GF-D8 (cell line): ENCODE results near the gene GMDS.
A peak's percentile ranks its signal among the peaks of the same experiment; 100 is the strongest.
"Not testable (repeated sequence)": the region's sequence is repeated elsewhere in the genome, so short reads cannot be mapped to it uniquely, and the experiment has no call there.

Experiments
- DNase-seq: peaks from one replicate; lab custom pipeline; 2025; lab: John Stamatoyannopoulos, UW

The GMDS gene

GRCh38 chr6:1679688-1680068 is 565.7 kb downstream of the GMDS start:
- no peak for DNase-seq

DNA sequence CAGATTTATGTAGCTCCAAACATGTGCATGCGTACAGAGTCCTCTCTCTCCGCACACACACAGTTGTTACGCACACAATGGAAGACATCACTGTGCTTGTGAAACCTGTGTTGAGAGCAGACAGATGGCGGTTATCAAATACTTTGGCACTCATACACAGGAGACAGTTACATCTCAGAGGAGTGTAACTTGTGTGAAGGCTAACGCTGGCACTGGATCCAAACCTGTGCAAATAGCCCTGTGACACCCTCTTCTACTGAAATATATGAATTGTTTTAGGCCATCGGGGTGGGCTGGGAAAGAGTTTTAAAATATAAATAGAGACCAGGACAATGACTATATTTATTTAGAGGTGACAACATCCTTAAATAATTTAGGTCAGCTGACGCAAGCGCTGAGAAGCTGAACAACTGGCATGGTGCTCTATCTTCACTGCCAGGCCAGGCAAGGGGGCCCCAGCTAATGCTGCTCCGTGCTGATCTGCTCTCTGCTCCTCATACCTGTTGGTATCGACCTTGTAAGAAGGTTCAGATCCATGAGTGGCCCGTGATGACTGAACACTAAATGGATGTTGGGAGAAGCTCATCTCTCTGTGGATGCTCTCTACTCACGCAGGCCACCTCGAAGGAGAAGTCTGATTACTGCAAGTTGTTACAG is 566.2 kb downstream of the GMDS start:
- no peak for DNase-seq

DNA sequence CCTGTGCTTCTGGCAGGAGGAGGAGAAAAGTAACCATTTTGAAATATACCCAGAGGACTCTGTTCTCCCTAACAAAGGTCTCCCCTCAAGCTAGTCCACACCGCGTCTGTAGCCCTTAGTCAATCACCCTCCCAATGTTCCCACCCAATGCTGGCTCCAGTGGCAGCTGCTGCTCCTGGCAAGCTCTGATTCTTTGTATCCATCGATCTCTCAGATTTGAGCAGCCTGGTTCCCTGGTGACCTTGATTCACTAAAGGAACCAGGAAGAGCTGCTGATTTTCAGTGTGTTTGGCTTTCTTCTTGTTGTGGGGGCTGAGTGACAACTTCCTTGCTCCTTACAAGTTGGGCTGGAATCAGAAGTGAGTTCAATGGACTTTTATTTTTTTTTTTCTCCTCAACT is 567.2 kb downstream of the GMDS start:
- DNase-seq, result no peak

DNA sequence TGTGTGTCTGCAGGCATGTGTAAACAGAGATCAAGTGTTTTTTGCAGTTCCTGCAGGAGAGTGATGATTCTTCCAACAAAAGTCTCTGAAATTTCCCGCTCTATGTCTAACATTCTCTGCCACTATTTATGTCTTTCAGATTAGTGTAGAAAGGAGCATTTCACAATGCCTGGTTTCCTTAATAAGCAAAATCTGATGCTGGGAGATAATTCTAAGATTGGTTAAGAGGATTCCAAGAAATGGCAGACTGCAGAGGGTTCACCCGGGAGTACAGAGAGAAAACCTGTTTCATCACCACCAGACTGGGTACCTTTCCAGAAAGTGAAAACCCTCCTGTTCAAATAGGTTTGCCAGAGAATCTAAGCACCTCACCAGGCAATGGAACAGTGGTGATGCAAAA is 573.0 kb downstream of the GMDS start:
- peak; percentile 75 for DNase-seq

DNA sequence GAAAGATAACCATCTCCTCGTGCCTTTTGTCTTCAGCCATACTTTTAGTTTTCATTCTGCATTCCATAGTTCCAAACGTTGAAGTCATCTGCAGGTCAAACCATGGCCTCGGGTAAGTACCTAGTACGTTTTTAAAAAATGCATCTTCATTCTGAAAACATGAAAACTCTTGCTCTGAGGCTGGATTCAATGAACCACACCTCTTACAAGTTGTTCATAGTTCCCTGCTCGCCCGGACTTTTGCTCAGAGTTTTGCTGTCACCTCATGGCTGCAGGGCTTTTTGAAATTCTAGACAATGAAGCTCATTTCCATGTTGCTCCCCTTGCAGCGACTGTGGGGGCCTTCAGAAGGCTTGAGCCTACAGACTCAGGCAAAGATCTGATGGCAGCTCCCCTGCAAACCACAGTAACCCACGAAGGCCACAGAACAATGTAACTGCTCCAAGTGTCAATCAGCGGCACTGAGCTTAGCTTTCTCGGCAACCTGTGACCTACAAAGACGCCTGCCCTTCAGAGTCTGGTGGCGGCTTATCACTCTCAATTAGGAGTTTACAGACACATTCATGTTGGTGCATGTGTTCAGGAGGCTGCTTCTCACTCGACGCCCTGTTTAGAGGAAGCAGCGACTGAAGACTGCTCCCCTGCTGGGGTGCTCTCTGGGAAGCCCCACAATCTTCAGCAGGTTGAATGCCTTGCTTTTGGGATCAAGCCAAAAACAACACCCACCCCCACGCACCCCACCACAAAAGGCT is 574.5 kb downstream of the GMDS start:
- peak; percentile 22 for DNase-seq

DNA sequence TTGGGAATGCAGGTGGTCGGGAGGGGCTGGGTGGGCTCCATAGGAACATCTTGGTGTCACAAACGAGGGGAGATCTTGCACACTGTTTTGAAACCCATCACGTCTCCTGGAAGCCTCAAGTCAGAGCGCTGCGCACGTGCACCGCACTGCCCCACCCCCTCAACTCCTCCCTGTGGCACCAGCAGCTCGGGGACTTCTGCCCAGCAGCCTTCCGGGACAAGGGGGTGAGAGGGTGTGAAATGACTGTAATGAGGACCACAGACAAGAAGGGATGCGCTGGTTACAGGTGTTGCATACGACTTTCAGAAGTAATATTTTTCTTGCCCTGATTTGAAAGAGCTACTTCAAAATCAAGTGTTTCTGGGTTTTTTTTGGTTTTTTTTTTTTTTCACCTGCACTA is 575.4 kb downstream of the GMDS start:
- no peak for DNase-seq

DNA sequence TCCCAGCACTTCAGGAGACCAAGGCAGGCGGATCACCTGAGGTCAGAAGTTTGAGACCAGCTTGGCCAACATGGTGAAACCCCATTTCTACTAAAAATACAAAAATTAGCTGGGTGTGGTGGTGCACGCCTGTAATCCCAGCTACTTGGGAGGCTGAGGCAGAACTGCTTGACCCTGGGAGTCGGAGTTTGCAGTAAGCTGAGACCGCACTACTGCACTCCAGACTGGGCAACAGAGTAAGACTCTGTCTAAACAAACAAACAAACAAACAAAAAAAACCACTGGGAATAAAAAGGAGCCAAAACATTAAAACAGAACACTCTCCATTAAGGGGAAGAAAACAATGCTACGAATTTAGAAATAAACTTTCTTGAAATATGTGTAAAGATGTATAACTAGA is 576.9 kb downstream of the GMDS start:
- not testable (repeated sequence) for DNase-seq

GRCh38 chr6:1667805-1668175 is 577.6 kb downstream of the GMDS start:
- no peak for DNase-seq

GRCh38 chr6:1667012-1667804 is 578.2 kb downstream of the GMDS start:
- no peak for DNase-seq

DNA sequence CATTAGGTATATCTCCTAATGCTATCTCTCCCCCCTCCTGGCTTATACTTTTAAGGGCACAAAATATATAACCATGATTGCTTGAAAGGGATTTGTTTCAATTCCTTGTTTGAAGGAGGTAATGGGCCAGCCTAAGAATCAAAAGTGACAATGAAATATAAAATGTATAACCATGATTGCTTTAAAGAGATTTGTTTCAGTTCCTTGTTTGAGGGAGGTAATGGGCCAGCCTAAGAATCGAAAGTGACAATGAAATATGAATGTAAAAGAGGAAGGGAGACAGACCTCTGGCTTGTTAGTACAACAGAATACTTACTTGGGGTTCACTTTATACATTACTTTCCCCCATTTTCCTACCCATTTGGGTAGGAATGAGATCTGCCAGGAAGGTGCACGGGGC is 580.2 kb downstream of the GMDS start:
- DNase-seq, result no peak

DNA sequence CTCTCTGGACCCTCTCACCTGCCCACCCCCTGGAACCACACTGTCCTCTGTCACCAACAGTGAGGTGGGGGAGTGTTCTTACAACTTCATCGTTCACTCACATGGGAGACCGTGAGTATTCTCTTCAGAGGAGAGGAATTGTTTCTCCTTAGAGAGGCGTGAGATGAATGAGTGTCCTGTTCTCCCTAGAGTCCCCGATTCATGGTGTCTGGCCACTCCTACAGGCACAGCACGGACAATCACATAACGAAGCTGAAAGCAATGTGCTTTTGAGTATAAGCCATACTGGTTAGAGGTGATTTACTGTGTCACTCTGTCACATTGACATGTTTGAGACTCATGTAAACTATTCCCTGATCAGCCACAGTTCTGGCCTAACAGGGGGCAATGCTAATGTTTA is 581.1 kb downstream of the GMDS start:
- DNase-seq, result no peak

DNA sequence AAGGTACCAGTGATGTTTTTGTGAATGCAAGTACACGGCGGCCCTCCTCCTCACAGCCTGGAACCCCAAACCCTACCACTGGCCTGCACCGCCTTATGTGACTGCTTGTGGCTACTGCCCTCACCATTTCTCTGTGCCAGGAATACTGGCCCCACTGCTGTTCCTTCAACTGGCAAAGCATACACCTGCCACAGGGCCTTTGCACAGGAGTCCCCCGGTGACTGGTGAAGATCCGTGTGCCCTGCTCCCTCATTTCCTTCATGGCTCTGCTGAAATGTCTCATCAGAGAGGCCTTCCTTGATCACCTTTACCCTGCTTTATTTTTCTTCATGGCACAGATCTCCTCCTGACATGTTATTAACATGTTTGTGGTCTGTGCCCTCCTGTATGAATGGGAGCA is 581.9 kb downstream of the GMDS start:
- DNase-seq, result no peak

DNA sequence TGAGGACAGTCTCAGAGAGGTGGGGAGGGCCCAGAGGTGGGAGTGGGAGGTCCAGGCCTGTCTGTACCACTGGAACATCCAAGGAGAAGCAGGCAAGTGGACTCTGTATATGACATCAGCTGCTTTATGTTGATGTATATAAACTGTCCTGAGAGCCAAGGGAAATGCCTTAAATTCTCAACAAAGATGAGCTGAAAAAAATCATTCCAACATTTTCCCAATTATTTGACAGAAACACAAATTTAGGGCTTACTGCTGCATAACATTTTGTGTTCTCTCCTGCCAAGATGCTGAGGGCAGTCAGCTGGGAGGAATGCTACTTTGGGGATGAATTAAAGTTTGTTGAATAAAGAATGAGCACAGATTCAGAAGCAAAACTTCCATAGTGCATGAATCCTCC is 582.9 kb downstream of the GMDS start:
- DNase-seq, result no peak

DNA sequence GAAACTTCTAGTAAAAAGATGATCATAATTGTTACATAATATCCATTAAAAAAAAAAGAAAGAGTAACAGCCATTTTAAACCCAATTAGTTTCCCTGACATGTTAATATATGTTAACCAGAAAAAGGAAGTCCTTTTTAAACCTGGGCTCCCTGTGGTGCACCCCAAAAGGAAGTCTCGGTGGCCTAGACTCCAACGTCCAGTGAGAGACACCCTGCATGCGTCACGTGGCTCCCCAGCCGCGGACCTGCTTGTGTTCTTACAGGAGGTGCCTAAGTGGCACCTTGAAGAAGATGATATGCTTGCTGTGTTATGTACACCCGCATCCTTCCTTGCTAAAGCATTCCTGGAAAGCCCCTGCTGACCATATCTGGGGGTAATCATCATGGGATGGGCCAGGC is 585.6 kb downstream of the GMDS start:
- DNase-seq, result no peak

GRCh38 chr6:1658212-1659005 is 587.0 kb downstream of the GMDS start:
- no peak for DNase-seq

- no peak for DNase-seq
Observed at GRCh38 chr6:1657771-1658165, 587.6 kb downstream of the GMDS start.

GRCh38 chr6:1657116-1657770 is 588.2 kb downstream of the GMDS start:
- DNase-seq, result no peak

DNA sequence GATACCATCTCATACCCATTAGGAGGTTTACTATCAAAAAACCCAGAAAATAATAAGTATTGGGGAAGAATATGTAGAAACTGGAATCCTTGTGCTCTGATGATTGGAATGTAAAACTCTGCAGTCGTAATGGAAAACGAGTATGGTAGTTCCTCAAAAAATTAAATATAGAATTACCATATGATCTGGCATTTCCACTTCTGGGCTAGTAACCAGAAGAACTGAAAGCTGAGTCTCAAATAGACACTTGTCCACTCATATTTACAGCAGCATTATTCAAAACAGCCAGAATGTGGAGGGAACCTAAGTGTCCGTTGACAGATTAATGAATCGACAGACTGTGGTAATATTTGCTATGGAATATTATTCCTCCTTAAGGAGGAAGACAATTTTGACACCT is 591.4 kb downstream of the GMDS start:
- DNase-seq, result no peak

GRCh38 chr6:1652842-1653241 is 592.6 kb downstream of the GMDS start:
- DNase-seq, result no peak

DNA sequence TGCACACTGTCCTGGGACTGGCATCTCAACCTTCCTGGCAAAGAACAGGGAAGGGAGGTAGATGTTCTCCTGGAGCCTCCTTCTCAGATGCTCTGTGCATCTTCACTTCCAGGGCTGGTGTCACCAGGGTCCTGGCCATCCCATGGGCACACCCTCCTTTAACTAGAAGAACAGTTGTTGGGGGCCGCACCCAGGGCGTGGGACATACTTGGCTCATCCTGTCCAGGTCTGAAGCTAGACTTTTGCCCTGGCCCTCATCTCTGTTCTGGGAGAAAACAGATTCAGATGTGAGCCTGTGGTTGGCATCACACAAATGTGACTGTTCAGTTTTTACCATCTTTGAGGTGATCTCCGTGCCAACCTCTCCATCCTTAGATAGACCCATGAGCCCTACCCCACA is 594.0 kb downstream of the GMDS start:
- DNase-seq, result no peak

DNA sequence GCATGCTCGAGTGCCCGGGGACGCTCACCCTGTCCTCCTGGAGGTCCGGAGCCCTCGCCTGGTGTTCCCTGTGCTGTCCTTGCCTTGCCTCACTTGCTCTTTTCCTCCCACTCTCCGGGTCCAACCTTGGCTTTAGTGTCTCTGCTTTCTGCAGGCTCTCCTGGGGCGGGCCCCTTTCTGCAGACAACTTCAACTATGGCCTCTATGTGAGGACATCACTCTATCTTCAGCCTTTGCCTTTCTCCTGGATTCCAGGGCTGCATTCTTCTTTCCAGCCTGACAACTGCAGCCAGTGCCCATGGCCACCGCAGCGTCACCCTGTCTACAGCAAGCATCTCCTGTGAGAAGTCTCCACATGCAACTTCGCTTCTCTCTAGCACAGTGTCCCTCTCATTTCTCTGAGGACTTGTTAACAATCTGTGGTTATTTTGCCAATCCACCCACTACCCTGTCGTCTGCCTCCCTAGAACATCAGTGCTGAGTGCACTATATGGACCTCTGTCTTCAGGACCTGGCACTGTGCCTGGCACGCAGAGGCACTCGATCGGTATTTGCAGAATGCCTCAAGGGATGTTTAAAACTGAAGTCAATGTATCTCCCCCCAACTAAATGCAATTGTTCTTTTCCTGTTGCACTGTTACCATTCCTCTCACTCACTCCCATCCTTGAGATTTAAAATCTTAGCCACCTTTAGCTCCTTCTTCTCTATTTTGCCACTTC is 599.8 kb downstream of the GMDS start:
- DNase-seq, result no peak
